Stomach (tissue), 9 donors: ENCODE results near the gene EIF5. TPM values are rescaled to one million over a fixed set of nuclear protein-coding genes. Genes with fewer than 3 reads are reported as not detected.

ENCODE experiments used
- DNase-seq, 2 donors: peaks; one replicate each; pipeline versions ENCODE4 v3.0.0 to v3.0.0-alpha.2; 2013 to 2019
- H3K27ac ChIP-seq, 5 donors: fragments of 200-600 bp in 4 of 5; sonication (generic) in 4 of 5; one replicate each; pipeline ENCODE4 v1.5.1; 2013 to 2019; ENCODE audit warnings: mild to moderate bottlenecking in 1 of 5, moderate library complexity in 1 of 5
- H3K27me3 ChIP-seq, 3 donors: fragments of 200-600 bp; sonication (generic); one replicate each; pipeline ENCODE4 v1.5.1; 2017 to 2019; ENCODE audit warnings: mixed run types in 1 of 3
- H3K36me3 ChIP-seq, 4 donors: fragments of 200-600 bp; sonication (generic); 1 replicate in 3 of 4; 2 replicates in 1 of 4; pipeline ENCODE4 v1.5.1; 2016 to 2019
- H3K4me1 ChIP-seq, 4 donors: fragments of 200-600 bp; sonication (generic); one replicate each; pipeline ENCODE4 v1.5.1; 2016 to 2019
- H3K4me3 ChIP-seq, 4 donors: fragments of 200-600 bp; sonication (generic) in 3 of 4; one replicate each; pipeline ENCODE4 v1.5.1; 2016 to 2019; ENCODE audit warnings: mild to moderate bottlenecking in 1 of 4
- H3K9me3 ChIP-seq, 4 donors: fragments of 200-600 bp; sonication (generic); one replicate each; pipeline ENCODE4 v1.5.1; 2016 to 2019
- CTCF ChIP-seq, 7 experiments: fragments of 450-650 bp in 4 of 7; fragments of 200-600 bp in 3 of 7; sonication (generic) in 3 of 7; IDR thresholded peaks; one replicate each; pipeline ENCODE4 v1.5.1; 2016 to 2019; ENCODE audit warnings: antibody characterized with exemption in 7 of 7, control low read depth in 2 of 7, mild to moderate bottlenecking in 1 of 7
- EP300 ChIP-seq: sonication (generic); formaldehyde crosslinking; IDR thresholded peaks from one replicate; pipeline ENCODE4 v1.6.1; 2017; ENCODE audit warnings: antibody characterized with exemption
- POLR2A ChIP-seq, 4 donors: fragments of 450-650 bp; IDR thresholded peaks; one replicate each; pipeline ENCODE4 v1.6.1; 2016; ENCODE audit warnings: antibody characterized with exemption in 4 of 4, control low read depth in 2 of 4, mild to moderate bottlenecking in 1 of 4, moderate library complexity in 1 of 4
- POLR2AphosphoS5 ChIP-seq, 3 donors: sonication (generic); formaldehyde crosslinking; IDR thresholded peaks; one replicate each; pipeline ENCODE4 v1.6.1; 2016; ENCODE audit warnings: antibody characterized with exemption in 3 of 3
- WGBS, 5 donors: extraction: QIAGEN DNeasy Blood & Tissue Kit in 3 of 5; methylation state at CpG; one replicate each; pipeline versions ENCODE4 v1.1.5 to v1.1.7; 2013 to 2018; 5-methylcytosine and 5-hydroxymethylcytosine counted together
- intact Hi-C: fragments of 100-400 bp; cut with DNase I; formaldehyde crosslinking; loops from one replicate; pipeline ENCODE4 v1.15.1; 2023; ENCODE audit warnings: low total_unique reads
- polyA plus RNA-seq, 3 donors: library from polyadenylated mRNA; stranded (reverse); fragments of 200-250 nt; gene quantifications; one replicate each; pipeline ENCODE4 v1.2.3, GENCODE V29; 2013
- total RNA-seq, 5 donors: library from RNA; depleted of rRNA; stranded (reverse); fragments of >200 nt; gene quantifications; one replicate each; pipeline versions ENCODE4 v1.1.0 to v1.2.3, GENCODE V29; 2014 to 2016
- donor health status: healthy with polysubstance abuse.
- donor health status: Bipolar disorder and iron deficiency.
- donor health status: healthy.

Gene EIF5
- total and polyA plus RNA-seq, 8 donors, result 44.3 to 401 (median 134) TPM

- Histone ChIP-seq H3K9me3 (no peaks in the 10 kb centered on the region), H3K27me3 (peaks cover 0 to 51% (median 0%) of the 10 kb centered on the region in 3 donors), H3K36me3 (no peaks in the 10 kb centered on the region), H3K4me1 (no peaks in the 10 kb centered on the region), H3K4me3 (no peak overlapping the region), H3K27ac (no peak overlapping the region)
- TF ChIP-seq POLR2A (IDR thresholded peaks at IDR 0.05) (no peak), POLR2AphosphoS5 (IDR thresholded peaks at IDR 0.05) (no peak), CTCF (IDR thresholded peaks at IDR 0.05) (no peak), EP300 (no peak)
- 87 to 88% (median 88%) methylated on average over 16 to 20 of the region's 20 CpGs for WGBS, 5 donors
- DNase-seq, result no peak
- intact Hi-C loops, result loop anchor here (10.0 kb wide), 1 partner anchor 102 kb away; no protein-coding TSS in a partner anchor
These were observed 46.8 kb upstream of the EIF5 start for GRCh38 chr14:103286968-103287850.

- Histone ChIP-seq H3K4me3 (no peak overlapping the region), H3K36me3 (no peaks in the 10 kb centered on the region), H3K4me1 (no peaks in the 10 kb centered on the region), H3K27me3 (peaks cover 0 to 59% (median 0%) of the 10 kb centered on the region in 3 donors), H3K9me3 (no peaks in the 10 kb centered on the region), H3K27ac (no peak overlapping the region)
- 72 to 80% (median 78%) methylated on average over 14 to 16 of the region's 16 CpGs for WGBS, 5 donors
- TF ChIP-seq POLR2AphosphoS5 (IDR thresholded peaks at IDR 0.05), result no peak
- no peak for TF ChIP-seq POLR2A (IDR thresholded peaks at IDR 0.05)
- TF ChIP-seq EP300, result no peak
- no peak for TF ChIP-seq CTCF (IDR thresholded peaks at IDR 0.05)
- DNase-seq, result no peak
- intact Hi-C loops, result loop anchor here (10.0 kb wide), 1 partner anchor 103 kb away; no protein-coding TSS in a partner anchor
These were observed 45.8 kb upstream of the EIF5 start for GRCh38 chr14:103288076-103288766.

DNA sequence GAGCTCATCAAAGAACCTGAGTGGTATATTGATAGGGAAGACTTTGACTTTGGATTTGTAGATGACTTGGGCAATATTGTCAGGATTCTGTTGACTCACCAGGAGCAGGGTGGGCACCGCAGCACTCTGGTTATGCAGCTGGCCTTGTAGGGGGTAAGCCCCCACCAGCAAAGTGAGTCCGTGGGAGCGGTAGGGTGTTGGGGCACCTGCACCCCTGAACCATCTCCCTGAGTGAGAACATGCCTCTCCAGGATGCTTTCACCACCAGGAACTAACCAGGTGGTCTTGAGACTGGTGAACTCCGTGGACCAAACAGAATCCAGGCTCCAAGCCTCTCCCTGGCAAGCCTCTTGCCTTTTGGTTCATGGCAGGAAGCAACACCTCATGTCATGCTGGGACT lies 44.0 kb upstream of the EIF5 start:
- Histone ChIP-seq H3K9me3 (no peaks in the 10 kb centered on the region), H3K4me1 (no peaks in the 10 kb centered on the region), H3K36me3 (no peaks in the 10 kb centered on the region), H3K4me3 (no peak overlapping the region), H3K27ac (no peak overlapping the region), H3K27me3 (peaks cover 0 to 59% (median 0%) of the 10 kb centered on the region in 3 donors)
- no peak for TF ChIP-seq POLR2A (IDR thresholded peaks at IDR 0.05)
- TF ChIP-seq POLR2AphosphoS5 (IDR thresholded peaks at IDR 0.05), result no peak
- no peak for TF ChIP-seq EP300
- no peak for TF ChIP-seq CTCF (IDR thresholded peaks at IDR 0.05)
- intact Hi-C loops, result loop anchor here (10.0 kb wide), 1 partner anchor 185 kb away; no protein-coding TSS in a partner anchor
- WGBS, 5 donors, result 81 to 98% (median 88%) methylated on average over 4 of the region's 4 CpGs
- no peak for DNase-seq

- H3K4me1 ChIP-seq, result no peaks in the 10 kb centered on the region
These were observed 43.5 kb upstream of the EIF5 start for GRCh38 chr14:103290494-103290893.

More at GRCh38 chr14:103290494-103290893, 43.5 kb upstream of the EIF5 start:
- intact Hi-C loops, result loop anchor here (10.0 kb wide), 1 partner anchor 186 kb away; no protein-coding TSS in a partner anchor
- no peak for DNase-seq
- Histone ChIP-seq H3K27me3 (peaks cover 0 to 55% (median 0%) of the 10 kb centered on the region in 3 donors), H3K36me3 (no peaks in the 10 kb centered on the region), H3K9me3 (no peaks in the 10 kb centered on the region), H3K4me3 (no peak overlapping the region), H3K27ac (no peak overlapping the region)
- WGBS, 5 donors, result 64 to 79% (median 76%) methylated on average over 2 to 5 of the region's 5 CpGs
- TF ChIP-seq POLR2A (IDR thresholded peaks at IDR 0.05), result no peak
